ENCODE data around the gene P2RX7.
"Not testable (repeated sequence)": the region's sequence is repeated elsewhere in the genome, so short reads cannot be mapped to it uniquely, and the experiment has no call there.

Gene P2RX7

DNA sequence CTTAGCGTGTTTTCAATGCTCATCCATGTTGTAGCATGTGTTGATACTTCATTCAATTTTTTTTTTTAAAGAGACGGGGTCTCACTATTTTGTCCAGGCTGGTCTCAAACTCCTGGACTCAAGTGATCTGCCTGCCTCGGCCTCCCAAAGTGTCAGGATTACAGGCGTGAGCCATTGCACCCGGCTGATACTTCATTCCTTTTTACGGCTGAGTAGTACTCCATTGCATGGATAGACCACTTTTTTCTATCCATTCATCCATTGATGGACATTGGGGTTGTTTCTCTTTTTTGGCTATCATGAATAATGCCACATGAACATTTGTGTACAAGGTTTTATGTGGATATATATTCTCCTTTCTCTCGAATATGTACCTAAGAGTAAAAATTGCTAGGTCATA is 1.2 kb downstream of the P2RX7 start:
- no peak for DNase-seq (ENCODE audit: low read depth in 2 of 3, low spot score in 2 of 3)

DNA sequence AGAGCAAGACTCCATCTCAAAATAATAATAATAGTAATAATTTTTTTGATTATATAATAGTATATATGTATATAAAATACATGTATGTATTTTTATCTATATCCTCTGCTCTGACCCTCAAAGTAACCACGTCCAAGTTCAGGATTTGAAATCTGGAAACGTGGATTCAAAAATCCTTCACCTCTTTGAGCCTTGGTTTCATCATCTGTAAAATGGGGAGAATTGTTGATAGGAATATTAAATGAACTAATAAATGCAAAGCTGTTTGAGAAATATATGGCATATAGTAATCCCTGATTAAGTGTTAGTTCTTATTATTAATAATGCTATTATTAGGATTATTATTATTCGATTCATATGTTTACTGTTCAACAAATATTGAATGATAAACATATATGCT is 2.6 kb downstream of the P2RX7 start:
- DNase-seq (ENCODE audit: low read depth in 2 of 3, low spot score in 2 of 3), result no peak

DNA sequence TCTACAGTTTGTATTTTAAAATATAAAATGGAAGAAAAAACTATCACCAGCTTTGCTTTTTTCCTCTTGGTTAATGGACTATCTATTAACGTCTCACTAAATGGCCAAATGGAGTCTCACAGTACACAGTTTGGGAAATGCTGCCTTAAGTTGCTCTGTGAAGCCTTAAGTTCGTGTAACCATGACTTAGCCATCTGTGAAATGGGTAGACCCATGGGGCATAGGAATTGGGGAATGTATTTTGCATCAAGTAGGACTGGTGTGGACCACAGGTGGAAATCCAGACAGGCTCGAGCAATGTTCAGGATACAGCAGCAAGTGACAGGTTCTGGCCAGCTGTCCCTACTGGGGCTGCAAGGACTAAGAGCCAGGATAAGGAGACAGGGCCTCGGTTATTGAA is 4.8 kb downstream of the P2RX7 start:
- no peak for DNase-seq (ENCODE audit: low read depth in 2 of 3, low spot score in 2 of 3)

DNA sequence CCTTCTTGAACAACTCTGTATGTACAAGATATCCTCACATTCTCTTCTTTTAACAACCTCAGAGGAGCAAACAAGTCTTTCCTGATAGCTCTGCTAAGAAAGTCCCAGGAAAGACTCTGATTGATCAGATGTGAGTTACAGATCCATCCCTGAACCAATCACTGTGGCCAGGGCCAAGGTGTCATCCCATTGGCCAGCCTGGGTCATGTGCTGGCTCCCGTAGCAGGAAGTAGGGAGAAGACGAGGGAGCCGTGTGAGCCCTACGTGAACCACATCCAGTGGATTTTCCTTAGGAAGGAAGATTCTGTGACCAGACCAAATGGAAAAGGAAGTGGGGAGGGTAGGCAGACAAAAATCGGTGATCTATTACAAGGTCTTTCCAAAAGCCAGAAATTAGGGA is 5.6 kb downstream of the P2RX7 start:
- DNase-seq (ENCODE audit: low read depth in 2 of 3, low spot score in 2 of 3), result no peak

DNA sequence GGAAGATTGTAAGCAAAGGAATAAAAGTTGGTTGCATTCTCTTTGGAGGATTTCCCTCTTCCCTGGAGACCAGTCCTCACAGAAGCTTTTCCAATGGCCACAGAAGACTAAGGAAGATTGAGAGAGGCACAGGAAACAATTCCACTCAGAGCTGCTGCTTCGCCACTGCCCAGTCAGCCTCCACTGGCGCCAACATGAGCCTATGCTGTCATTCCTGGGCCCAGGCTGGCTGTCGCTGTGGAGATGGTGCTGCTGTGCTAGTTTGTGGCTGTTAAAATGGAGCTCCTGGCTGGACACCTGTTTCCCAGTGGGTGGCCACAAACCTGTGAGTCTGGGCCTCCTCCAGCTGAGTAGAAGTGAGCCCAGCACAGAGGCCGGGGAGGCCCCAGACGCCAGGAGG is 6.6 kb downstream of the P2RX7 start:
- DNase-seq (ENCODE audit: low read depth in 2 of 3, low spot score in 2 of 3), result no peak

- no peak for DNase-seq (ENCODE audit: low read depth in 2 of 3, low spot score in 2 of 3)
These were observed 9.7 kb downstream of the P2RX7 start for GRCh38 chr12:121142171-121142950.

DNA sequence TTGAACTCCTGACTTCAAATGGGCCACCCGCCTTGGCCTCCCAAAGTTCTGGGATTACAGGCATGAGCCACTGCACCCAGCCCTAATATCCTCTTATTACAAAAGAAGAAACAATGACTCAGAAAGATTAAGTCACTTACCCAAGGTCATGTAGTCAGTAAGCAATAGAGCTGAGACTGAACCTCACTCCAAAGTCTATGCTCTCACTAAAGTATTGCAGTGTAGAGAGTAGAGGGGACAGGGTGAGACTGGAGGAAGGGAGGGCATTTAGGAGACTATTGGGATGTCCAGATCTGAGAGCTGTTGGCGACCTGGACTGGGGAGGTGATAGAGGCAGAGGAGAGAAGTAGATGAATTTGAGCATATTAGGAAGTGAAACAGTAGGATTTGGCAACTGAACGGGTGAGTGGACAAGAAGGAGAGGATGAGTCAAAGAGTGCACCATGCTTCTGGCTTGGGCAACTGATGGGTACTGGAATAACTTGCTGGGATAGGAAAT is 11.8 kb downstream of the P2RX7 start:
- no peak for DNase-seq (ENCODE audit: low read depth in 2 of 3, low spot score in 2 of 3)

DNA sequence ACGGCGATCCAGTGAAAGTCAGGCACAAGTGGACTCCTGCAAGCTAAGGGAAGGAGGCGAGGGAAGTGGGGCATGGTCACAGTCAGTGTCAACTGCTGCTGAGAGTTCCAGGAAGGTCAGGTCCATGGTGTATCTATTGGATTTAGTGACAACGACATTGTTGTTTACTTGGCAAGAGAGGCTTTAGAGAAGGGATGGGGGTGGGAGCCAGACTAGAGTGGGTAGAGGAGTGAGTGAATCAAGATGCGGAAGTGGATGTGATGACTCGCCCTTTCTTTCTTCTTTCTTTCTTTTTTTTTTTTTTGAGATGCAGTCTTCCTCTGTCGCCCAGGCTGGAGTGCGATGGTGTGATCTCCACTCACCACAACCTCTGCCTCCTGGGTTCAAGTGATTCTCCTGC is 12.5 kb downstream of the P2RX7 start:
- no peak for DNase-seq (ENCODE audit: low read depth in 2 of 3, low spot score in 2 of 3)

DNA sequence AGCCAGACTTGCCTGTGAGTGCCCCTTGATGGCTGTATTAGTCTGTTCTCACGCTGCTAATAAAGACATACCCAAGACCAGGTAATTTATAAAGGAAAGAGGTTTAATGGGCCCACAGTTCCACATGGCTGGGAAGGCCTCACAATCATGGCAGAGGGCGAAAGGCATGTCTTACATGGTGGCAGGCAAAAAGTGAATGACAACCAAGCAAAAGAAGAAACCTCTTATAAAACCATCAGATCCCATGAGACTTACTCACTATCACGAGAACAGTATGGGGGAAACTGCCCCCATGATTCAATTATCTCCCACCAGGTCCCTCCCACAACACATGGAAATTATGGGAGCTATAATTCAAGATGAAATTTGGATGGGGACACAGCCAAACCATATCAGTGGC is 16.6 kb downstream of the P2RX7 start:
- DNase-seq (ENCODE audit: low read depth in 2 of 3, low spot score in 2 of 3), result not testable (repeated sequence)

- DNase-seq (ENCODE audit: low read depth in 2 of 3, low spot score in 2 of 3), result no peak
These were observed 22.2 kb downstream of the P2RX7 start for GRCh38 chr12:121154793-121155375.

DNA sequence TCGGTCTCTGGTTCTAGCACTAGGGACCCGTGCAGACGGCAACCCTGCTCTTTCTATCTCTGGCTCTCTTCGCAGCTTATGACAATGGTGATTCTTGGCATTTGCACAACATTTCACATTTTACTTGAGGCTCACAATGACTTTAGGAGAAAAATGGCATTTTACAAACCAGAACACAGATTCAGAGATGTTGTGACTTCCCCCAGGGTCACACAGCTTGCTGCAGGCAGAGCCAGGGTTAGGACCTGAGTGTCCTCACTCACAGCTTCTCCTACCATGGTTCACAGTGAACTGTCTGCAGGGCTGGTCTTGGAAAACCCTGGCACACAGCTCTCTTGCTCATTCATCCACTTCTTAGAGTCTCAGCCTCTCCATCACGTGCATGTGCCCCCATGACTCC is 23.7 kb downstream of the P2RX7 start:
- DNase-seq (ENCODE audit: low read depth in 2 of 3, low spot score in 2 of 3), result no peak

- DNase-seq (ENCODE audit: low read depth in 2 of 3, low spot score in 2 of 3), result no peak
These were observed 25.4 kb downstream of the P2RX7 start for GRCh38 chr12:121158085-121158484.

DNA sequence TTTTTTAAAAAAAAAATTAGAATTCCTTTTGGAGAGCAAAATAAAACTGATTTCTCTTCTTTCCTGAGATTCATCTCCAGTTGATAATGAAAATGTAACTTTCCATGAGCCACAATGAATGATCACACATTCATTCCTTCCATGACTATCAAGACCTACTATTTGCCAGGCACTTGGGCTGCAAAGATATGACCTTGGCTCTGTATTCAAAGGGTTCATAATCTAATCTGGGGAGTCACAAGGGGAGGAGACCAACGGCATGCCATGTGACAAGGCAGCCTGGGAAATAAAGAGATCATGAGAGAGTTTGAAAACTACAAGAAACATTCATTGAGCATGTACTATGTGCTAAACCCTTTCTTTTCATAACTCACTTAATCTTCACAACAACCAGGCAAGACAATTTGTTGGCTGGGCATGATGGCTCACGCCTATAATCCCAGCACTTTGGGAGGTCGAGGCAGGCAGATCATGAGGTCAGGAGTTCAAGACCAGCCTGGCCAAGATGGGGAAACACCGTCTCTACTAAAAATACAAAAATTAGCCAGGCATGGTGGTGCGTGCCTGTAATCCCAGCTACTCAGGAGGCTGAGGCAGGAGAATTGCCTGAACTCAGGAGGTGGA is 26.2 kb downstream of the P2RX7 start:
- DNase-seq (ENCODE audit: low read depth in 2 of 3, low spot score in 2 of 3), result not testable (repeated sequence)

DNA sequence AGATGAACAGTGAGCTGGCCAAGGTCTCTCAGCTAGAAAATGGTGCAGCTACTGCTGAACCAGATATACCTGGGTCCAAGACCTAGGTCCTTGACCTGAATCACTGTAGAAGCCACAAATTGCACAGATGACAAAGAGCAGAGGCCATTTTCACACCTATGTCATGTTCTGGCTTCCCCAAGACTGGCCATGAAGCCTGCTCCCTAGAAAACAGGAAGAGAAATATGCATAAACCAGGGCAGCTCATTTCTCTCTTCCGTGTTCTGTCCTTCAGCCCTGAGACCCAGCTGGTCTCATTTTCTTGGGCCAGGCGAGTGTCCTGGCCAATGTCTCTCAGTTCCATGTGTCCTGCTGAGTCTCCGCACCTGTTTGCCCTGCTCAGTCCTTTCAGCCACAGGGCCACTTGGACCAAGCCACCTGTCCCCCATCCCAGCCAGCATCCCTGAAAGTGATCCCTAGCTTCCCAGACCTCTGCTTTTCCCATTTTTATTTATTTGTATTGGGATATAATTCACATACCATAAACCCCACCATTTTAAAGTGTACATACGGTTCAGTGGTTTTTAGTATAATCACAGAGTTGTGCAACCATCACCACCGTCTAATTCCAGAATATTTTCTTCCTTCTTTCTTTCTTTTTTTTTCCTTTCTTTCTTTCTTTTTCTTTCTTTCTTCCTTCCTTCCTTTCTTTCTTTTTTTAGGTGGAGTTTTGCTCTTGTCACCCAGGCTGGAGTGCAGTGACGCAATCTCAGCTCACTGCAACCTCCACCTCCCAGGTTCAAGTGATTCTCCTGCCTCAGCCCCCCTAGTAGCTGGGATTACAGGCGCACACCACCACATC is 27.0 kb downstream of the P2RX7 start:
- DNase-seq (ENCODE audit: low read depth in 2 of 3, low spot score in 2 of 3), result no peak

DNA sequence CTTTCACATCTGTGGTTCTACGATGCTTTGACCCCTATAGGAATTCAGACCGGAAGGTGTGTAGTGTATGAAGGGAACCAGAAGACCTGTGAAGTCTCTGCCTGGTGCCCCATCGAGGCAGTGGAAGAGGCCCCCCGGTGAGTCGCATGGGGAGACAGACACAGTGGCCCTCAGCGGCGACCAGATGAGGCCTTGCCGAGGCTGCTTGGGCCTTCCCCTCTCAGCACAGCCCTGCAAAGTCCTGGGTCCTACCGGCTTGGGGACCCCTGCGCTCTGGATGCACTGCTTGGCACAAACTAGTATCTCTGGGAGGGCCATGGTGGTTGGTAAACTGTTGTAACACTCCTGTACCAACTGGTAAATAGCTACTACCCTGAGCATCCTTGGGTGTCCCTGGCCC is 29.7 kb downstream of the P2RX7 start:
- no peak for DNase-seq (ENCODE audit: low read depth in 2 of 3, low spot score in 2 of 3)

GRCh38 chr12:121162985-121163384 is 30.3 kb downstream of the P2RX7 start:
- no peak for DNase-seq (ENCODE audit: low read depth in 2 of 3, low spot score in 2 of 3)

GRCh38 chr12:121164839-121165238 is 32.2 kb downstream of the P2RX7 start:
- not testable (repeated sequence) for DNase-seq (ENCODE audit: low read depth in 2 of 3, low spot score in 2 of 3)

DNA sequence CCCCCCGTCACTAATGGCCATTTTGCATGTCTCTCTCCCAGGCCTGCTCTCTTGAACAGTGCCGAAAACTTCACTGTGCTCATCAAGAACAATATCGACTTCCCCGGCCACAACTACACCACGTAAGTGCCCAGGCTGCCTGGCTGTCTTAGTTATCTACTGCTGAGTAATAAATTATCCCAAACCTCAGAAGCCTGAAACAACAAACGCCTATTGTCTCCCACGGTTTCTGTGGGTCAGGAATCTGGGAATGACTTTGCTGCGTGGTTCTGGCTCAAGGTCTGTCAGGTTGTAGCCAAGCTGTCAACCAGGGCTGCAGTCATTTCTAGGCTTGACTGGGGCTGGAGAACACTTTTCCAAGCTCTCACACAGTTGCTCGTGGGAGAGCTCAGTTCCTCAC is 32.6 kb downstream of the P2RX7 start:
- DNase-seq (ENCODE audit: low read depth in 2 of 3, low spot score in 2 of 3), result no peak

DNA sequence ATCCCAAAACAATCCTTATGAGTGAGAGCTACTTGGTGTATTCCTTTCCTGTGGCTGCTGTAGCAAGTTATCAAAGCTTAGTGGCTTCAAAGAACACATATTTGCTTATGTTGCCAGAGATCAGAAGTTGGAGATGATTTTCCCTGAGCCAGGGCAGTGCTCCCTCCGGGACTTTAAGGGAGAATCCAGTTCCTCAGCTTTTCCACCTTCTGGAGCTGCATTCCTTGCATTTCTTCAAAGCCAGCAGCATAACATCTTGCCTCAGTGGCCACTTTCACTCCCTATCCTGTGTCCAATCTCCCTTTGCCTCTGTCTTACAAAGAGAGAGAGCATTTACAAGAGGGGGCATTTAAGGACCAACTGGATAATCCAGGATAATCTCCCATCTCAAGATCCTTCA is 33.7 kb downstream of the P2RX7 start:
- DNase-seq (ENCODE audit: low read depth in 2 of 3, low spot score in 2 of 3), result no peak

GRCh38 chr12:121167232-121167820 is 34.6 kb downstream of the P2RX7 start:
- no peak for DNase-seq (ENCODE audit: low read depth in 2 of 3, low spot score in 2 of 3)

DNA sequence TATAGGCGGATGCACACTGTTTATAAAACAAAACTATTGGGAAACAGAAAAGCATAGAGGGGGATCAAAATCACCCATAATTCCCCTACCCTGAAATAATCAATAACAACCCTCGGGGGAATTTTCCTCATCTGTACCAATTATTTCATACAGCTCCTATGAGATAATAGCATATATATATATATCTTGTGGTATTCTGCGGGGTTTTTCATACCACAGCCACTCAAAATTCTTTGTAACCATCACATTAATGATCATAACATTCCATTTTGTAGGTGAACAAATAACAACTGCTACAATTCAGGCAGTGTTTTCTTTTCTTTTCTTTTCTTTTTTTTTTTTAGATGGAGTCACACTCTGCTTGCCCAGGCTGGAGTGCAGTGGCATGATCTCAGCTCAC is 35.3 kb downstream of the P2RX7 start:
- no peak for DNase-seq (ENCODE audit: low read depth in 2 of 3, low spot score in 2 of 3)
